Anterior cingulate cortex (tissue), 58 donors: Measurements from ENCODE around the gene MAU2.
A peak's percentile ranks its signal among the peaks of the same experiment; 100 is the strongest.

Source experiments
- DNase-seq, 58 donors: peaks; one replicate each; lab custom pipeline; 2025; lab: John Stamatoyannopoulos, UW

The MAU2 gene

GRCh38 chr19:19305066-19305465, 15.6 kb upstream of the MAU2 start:
- DNase-seq: no peak

GRCh38 chr19:19305696-19306095, 14.9 kb upstream of the MAU2 start:
- peak in 9 of 58 donors; percentile 1 to 38 (median 16) for DNase-seq

- DNase-seq: no peak
Measured at GRCh38 chr19:19306191-19306590, 14.4 kb upstream of the MAU2 start.

- DNase-seq: no peak
Measured at GRCh38 chr19:19308373-19308772, 12.3 kb upstream of the MAU2 start.

DNA sequence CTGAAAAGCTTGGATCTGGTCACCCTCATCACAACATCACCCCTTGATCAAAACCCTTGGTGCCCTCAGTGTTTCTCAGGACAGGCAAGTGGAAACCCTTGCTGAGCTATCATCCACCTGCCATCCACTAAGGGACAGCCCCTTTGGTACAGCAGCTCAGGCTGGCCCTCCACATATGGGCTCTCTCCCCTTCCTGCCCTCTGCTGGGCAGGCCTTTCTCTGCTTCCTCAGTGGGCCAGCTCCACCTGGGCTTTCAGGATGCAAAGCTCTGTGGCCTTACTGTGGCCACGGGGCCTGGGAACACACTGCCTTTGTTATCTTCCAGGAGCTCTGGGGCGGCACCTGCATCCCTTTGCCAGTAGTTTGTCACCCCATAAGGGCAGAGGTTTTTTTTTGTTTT, 5.2 kb upstream of the MAU2 start:
- DNase-seq: no peak

GRCh38 chr19:19316082-19316481, 4.5 kb upstream of the MAU2 start:
- no peak for DNase-seq

DNA sequence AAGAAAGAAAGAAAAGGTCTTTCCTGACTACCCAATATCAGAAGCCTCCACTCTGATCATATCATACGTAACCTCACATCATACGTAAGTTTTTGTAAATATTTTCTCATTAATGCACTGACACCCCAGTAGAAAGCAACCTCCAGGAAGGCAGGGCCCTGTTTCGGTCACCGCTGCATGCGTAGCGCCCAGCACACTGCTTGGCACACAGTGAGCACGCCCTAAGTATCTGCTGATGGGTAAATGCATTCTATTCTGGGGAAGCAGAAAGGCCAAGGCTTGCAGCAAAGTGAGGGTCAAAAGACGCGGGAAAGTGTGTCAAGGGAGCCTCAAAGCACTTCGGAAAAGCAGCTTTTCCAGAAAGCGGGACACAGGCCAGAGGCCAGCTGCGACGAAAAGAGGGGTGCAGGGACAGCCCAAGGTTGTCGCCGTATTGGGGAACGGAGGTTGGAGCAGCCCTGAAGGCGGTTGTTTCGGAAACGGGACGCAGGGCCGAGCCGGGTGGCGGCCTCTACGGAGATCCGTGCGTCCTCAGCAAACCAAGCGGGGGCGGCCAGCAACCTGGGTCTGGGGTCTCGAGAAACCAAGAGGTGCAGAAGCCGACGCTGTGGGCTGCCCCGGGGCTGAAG, 783 bp upstream of the MAU2 start:
- peak in 2 of 58 donors; percentile 40 to 43 for DNase-seq

DNA sequence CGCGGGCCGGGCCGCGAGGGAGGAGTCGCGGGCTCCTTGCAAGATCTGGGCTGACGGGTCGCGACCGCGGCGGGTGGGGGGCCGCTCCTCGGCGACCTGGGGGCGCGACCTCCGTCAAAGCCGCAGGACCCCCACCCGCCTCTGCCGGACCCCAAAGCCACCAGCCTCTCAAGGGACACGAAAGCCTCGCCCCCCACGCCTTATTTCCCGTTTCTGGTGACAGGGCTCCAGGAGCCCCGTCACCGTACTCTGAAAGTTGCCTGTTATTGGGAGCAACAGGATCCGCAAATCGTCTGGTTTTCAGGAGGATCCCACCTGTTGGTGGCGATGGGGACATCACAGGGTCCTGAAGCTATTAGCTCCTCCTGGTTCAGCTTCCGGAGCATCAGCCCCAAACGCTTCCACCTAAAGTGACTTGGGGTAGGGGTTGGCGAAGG, 530 bp downstream of the MAU2 start:
- DNase-seq: peak in 1 of 58 donors; percentile 9

- DNase-seq: peak in 1 of 58 donors; percentile 21
Measured at GRCh38 chr19:19324059-19324770, 3.6 kb downstream of the MAU2 start.

- DNase-seq: no peak
Measured at GRCh38 chr19:19327672-19328071, 7.0 kb downstream of the MAU2 start.

- no peak for DNase-seq
Measured at GRCh38 chr19:19329126-19329525, 8.5 kb downstream of the MAU2 start.

GRCh38 chr19:19334063-19334988, 13.7 kb downstream of the MAU2 start:
- DNase-seq: no peak

- DNase-seq: no peak
Measured at GRCh38 chr19:19334989-19335344, 14.3 kb downstream of the MAU2 start.

- no peak for DNase-seq
Measured at GRCh38 chr19:19335408-19336158, 15.0 kb downstream of the MAU2 start.

- peak in 4 of 58 donors; percentile 20 to 55 (median 36) for DNase-seq
Measured at GRCh38 chr19:19336597-19336996, 16.0 kb downstream of the MAU2 start.

DNA sequence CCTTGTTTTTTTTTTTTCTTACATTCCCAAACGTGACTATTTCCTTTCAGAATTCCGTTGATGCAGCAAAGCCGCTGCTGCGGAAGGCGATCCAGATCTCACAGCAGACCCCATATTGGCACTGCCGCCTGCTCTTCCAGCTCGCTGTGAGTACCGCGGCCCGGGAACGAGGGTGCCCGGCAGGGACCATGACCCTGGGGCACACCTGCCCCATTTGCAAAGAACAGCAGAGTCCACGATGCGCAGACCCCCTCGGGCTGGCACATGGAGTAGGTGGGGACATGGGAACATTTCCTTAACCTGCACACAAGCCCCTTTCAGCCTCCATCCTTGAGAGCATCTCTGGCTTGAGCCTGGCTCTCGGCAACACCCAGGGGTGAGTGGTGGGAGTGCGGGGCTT, 16.5 kb downstream of the MAU2 start:
- DNase-seq: peak in 5 of 58 donors; percentile 2 to 24 (median 7)

DNA sequence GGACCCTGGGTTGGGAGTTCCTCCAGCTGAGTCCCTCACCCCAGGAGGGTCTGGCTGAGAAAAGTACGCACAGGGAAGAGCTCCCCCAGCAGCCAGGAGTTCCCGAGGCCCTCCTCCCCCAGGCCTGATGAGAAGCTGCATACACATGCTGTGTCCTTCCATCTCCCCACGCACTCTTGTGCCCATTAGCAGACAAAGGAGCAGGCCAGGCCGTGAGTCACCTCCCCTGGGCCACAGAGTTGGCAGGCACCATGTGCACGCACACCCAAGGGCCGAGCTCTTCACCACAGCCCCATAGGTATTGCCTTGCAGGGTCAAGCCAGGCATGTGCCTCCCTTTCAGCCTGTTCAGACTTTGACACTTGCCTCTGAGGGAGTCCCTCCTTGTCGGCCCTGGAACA, 17.5 kb downstream of the MAU2 start:
- DNase-seq: no peak

DNA sequence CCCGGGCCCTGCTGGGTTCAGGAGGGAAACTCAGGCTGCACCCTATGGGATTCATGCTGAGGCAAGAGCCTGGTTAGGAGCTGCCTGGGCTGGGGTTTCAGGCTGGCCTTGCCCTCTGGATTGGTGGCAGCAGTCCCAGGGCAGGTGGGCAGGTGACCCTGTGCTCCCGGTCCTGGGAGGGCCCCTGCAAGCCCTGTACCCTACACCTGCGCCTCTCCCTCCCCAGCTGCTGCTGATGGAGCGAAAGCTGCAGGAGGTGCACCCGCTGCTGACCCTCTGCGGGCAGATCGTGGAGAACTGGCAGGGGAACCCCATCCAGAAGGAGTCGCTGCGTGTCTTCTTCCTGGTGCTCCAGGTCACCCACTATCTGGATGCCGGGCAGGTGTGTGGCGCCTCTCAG, 20.4 kb downstream of the MAU2 start:
- no peak for DNase-seq

DNA sequence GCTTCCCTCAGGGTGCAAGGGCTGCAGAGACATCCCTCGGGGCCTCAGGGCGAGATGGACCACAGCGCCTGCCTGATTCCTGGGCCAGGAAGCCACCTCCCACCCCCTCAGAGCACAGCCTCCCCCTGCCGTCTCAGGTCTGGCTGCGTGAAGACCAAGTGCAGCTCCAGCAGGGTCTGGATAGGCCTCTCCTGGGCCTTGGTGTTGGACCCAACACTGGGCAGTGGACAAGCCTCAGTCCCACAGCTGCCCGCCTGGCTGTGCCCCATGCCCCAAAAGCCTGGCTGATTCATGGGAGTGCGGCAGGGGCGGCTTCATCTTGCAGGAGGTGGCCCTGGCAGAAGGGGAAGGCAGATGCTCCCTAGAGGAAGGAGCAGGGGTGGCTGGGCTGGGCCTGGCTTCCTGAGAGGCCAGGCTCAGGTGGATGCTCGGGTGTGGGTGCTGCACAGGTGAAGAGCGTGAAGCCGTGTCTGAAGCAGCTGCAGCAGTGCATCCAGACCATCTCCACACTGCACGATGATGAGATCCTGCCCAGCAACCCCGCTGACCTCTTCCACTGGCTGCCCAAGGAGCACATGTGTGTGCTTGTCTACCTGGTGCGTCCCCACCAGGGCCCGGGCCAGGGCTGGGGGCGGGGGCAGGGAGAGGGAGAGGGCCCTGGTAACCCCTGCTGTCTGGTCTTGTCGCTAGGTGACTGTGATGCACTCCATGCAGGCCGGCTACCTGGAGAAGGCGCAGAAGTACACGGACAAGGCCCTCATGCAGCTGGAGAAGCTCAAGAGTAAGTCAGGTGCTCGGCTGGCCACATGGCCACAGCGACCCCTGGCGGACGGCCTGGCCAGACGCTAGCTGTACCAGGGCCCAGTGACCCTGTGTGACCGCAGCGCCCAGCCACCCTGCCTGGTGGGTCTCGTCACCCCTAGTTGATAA, 21.7 kb downstream of the MAU2 start:
- DNase-seq: peak in 34 of 58 donors; percentile 2 to 71 (median 23)
